HCT116 (cell line): Measurements from ENCODE around the gene SLC35B2. TPM values are rescaled to one million over a fixed set of nuclear protein-coding genes. Genes with fewer than 3 reads are reported as not detected.

Source experiments
- ATAC-seq: fragments of 200-7000 bp; cut with Tn5 transposase; 2 replicates; pipeline ENCODE4 v1.9.1; 2020; ENCODE audit warnings: mild to moderate bottlenecking, moderate library complexity
- BruUV-seq: library from RNA; stranded (reverse); fragments of 400-500 nt; replicated peaks from 2 replicates; lab custom pipeline; 2021; lab: Mats Ljungman, UMichigan
- CTCF ChIA-PET: fragments of 300-600 bp; sonication (Branson Sonifier 250); formaldehyde crosslinking; loops from one replicate; lab custom pipeline; 2021; ENCODE audit warnings: antibody characterized with exemption; lab: Charles Lee
- POLR2A ChIA-PET: fragments of 300-600, 350-600 bp; sonication (Branson Sonifier 250); formaldehyde crosslinking; loops from one replicate; lab custom pipeline; 2021; ENCODE audit warnings: antibody characterized with exemption; lab: Charles Lee
- RAD21 ChIA-PET, 2 experiments: fragments of 300-600 bp; sonication (Branson Sonifier 250); formaldehyde crosslinking; loops; one replicate each; lab custom pipeline; 2023; ENCODE audit warnings: low total read pairs in 2 of 2; ENCODE audit not compliant: uncharacterized antibody in 2 of 2, unreplicated experiment in 2 of 2, low non-redundant PET in 1 of 2; lab: Charles Lee
- DNase-seq: peaks from one replicate; pipeline ENCODE4 v3.0.0-alpha.2; 2010; ENCODE audit warnings: low read depth, low spot score
- H2AFZ ChIP-seq: fragments of 200-600 bp; shearing (Covaris generic), sonication (generic); 2 replicates; pipeline ENCODE4 v1.6.1; 2017; ENCODE audit warnings: low read depth, mixed run types, mixed read lengths, antibody characterized with exemption, low read length; ENCODE audit not compliant: poor library complexity, severe bottlenecking
- H3K27ac ChIP-seq: 2 replicates; pipeline ENCODE4 v1.5.1; 2012; ENCODE audit warnings: low read depth, low read length
- H3K27me3 ChIP-seq: fragments of 200-600 bp; sonication (generic); 2 replicates; pipeline ENCODE4 v1.6.1; 2016; ENCODE audit warnings: mixed run types, low read length, mixed read lengths; ENCODE audit not compliant: insufficient read depth
- H3K36me3 ChIP-seq, 2 experiments: fragments of 200-500 bp in 1 of 2; fragments of 200-600 bp in 1 of 2; sonication (Bioruptor generic) in 1 of 2; sonication (generic) in 1 of 2; 2 replicates each; pipeline versions ENCODE4 v1.5.1 to v1.6.1; 2014 to 2016; ENCODE audit warnings: low read length in 2 of 2, inconsistent platforms in 1 of 2, mixed read lengths in 1 of 2, mixed run types in 1 of 2; ENCODE audit not compliant: insufficient read depth in 2 of 2, control insufficient read depth in 1 of 2
- H3K4me1 ChIP-seq, 2 experiments: fragments of 200-600 bp in 1 of 2; sonication (generic) in 1 of 2; 2 replicates each; pipeline versions ENCODE4 v1.5.1 to v1.6.1; 2012 to 2017; ENCODE audit warnings: low read length in 2 of 2, inconsistent platforms in 1 of 2, mild to moderate bottlenecking in 1 of 2, mixed read lengths in 1 of 2, mixed run types in 1 of 2, moderate library complexity in 1 of 2; ENCODE audit not compliant: insufficient read depth in 2 of 2, control insufficient read depth in 1 of 2
- H3K4me2 ChIP-seq: fragments of 200-600 bp; sonication (generic); 2 replicates; pipeline ENCODE4 v1.6.1; 2017; ENCODE audit warnings: mixed run types, low read length, mixed read lengths
- H3K4me3 ChIP-seq, 2 experiments: fragments of 200-600 bp in 1 of 2; sonication (generic) in 1 of 2; replicated peaks in 1 of 2; 2 replicates each; pipeline ENCODE4 v1.5.1; 2011 to 2016; ENCODE audit warnings: low read length in 2 of 2, control low read depth in 1 of 2, low read depth in 1 of 2, mild to moderate bottlenecking in 1 of 2, mixed read lengths in 1 of 2, mixed run types in 1 of 2
- H3K79me2 ChIP-seq: fragments of 200-600 bp; sonication (generic); 2 replicates; pipeline ENCODE4 v1.6.1; 2017; ENCODE audit warnings: mild to moderate bottlenecking, mixed run types, low read length, moderate library complexity, mixed read lengths; ENCODE audit not compliant: insufficient read depth
- H3K9ac ChIP-seq: fragments of 200-600 bp; sonication (generic); 2 replicates; pipeline ENCODE4 v1.6.1; 2016; ENCODE audit warnings: low read length, mixed read lengths
- H3K9me2 ChIP-seq: fragments of 200-600 bp; sonication (generic), shearing (Covaris generic); 2 replicates; pipeline ENCODE4 v1.6.1; 2017; ENCODE audit warnings: mixed run types, mild to moderate bottlenecking, moderate library complexity; ENCODE audit not compliant: insufficient read depth
- H3K9me3 ChIP-seq, 2 experiments: fragments of 200-500 bp in 1 of 2; fragments of 200-600 bp in 1 of 2; sonication (Bioruptor generic) in 1 of 2; sonication (generic) in 1 of 2; 2 replicates each; pipeline ENCODE4 v1.6.1; 2014 to 2017; ENCODE audit warnings: low read length in 2 of 2, mixed read lengths in 2 of 2, inconsistent platforms in 1 of 2, low read depth in 1 of 2, mild to moderate bottlenecking in 1 of 2, mixed run types in 1 of 2, moderate library complexity in 1 of 2; ENCODE audit not compliant: control insufficient read depth in 1 of 2, insufficient read depth in 1 of 2
- H4K20me1 ChIP-seq: fragments of 200-600 bp; sonication (generic), shearing (Covaris generic); 2 replicates; pipeline ENCODE4 v1.6.1; 2017; ENCODE audit warnings: mixed run types, mild to moderate bottlenecking, moderate library complexity; ENCODE audit not compliant: insufficient read depth
- ATF3 ChIP-seq: IDR thresholded peaks from 2 replicates; pipeline ENCODE4 v1.6.1; 2012
- CBX3 ChIP-seq: IDR thresholded peaks from 2 replicates; pipeline ENCODE4 v1.6.1; 2012; ENCODE audit warnings: low read depth
- CEBPB ChIP-seq: IDR thresholded peaks from 2 replicates; pipeline ENCODE4 v1.6.1; 2012; ENCODE audit warnings: low read depth
- CTCF ChIP-seq, 3 experiments: fragments of 200-600 bp in 1 of 3; sonication (generic) in 1 of 3; IDR thresholded peaks in 2 of 3; conservative IDR thresholded peaks in 1 of 3; 2 replicates each; pipeline ENCODE4 v1.5.1; 2012 to 2017; ENCODE audit warnings: low read depth in 2 of 3, low read length in 2 of 3, antibody characterized with exemption in 1 of 3, borderline replicate concordance in 1 of 3, control low read depth in 1 of 3, mild to moderate bottlenecking in 1 of 3, mixed read lengths in 1 of 3, mixed run types in 1 of 3, moderate library complexity in 1 of 3; ENCODE audit not compliant: insufficient read depth in 1 of 3
- EGR1 ChIP-seq: IDR thresholded peaks from 2 replicates; pipeline ENCODE4 v1.6.1; 2012; ENCODE audit warnings: low read depth
- ELF1 ChIP-seq: IDR thresholded peaks from 2 replicates; pipeline ENCODE4 v1.6.1; 2012; ENCODE audit warnings: low read depth, borderline replicate concordance
- EZH2phosphoT487 ChIP-seq: fragments of 200-600 bp; IDR thresholded peaks from 2 replicates; pipeline ENCODE4 v1.6.1; 2018; ENCODE audit warnings: antibody characterized with exemption, borderline replicate concordance
- FOSL1 ChIP-seq: IDR thresholded peaks from 2 replicates; pipeline ENCODE4 v1.6.1; 2012; ENCODE audit warnings: low read depth
- JUND ChIP-seq: IDR thresholded peaks from 2 replicates; pipeline ENCODE4 v1.6.1; 2012
- MAX ChIP-seq: IDR thresholded peaks from 2 replicates; pipeline ENCODE4 v1.6.1; 2012
- POLR2A ChIP-seq: IDR thresholded peaks from 2 replicates; pipeline ENCODE4 v1.7.0; 2011; ENCODE audit warnings: borderline replicate concordance; ENCODE audit not compliant: insufficient read depth, insufficient read length; ENCODE audit errors: extremely low read depth
- POLR2AphosphoS5 ChIP-seq: IDR thresholded peaks from 2 replicates; pipeline ENCODE4 v1.6.1; 2011; ENCODE audit warnings: mild to moderate bottlenecking, low read depth, low read length, moderate library complexity
- RAD21 ChIP-seq: IDR thresholded peaks from 2 replicates; pipeline ENCODE4 v1.6.1; 2012; ENCODE audit warnings: low read depth, mild to moderate bottlenecking
- SIN3A ChIP-seq: IDR thresholded peaks from 2 replicates; pipeline ENCODE4 v1.6.1; 2012; ENCODE audit warnings: low read depth
- SP1 ChIP-seq: IDR thresholded peaks from 2 replicates; pipeline ENCODE4 v1.6.1; 2012; ENCODE audit warnings: low read depth
- TCF7L2 ChIP-seq: IDR thresholded peaks from 2 replicates; pipeline ENCODE4 v1.7.0; 2011; ENCODE audit warnings: borderline replicate concordance, inconsistent platforms; ENCODE audit not compliant: insufficient read depth, insufficient read length; ENCODE audit errors: extremely low read depth
- YY1 ChIP-seq: IDR thresholded peaks from 2 replicates; pipeline ENCODE4 v1.6.1; 2011; ENCODE audit warnings: low read length, low read depth, moderate library complexity, mild to moderate bottlenecking; ENCODE audit not compliant: insufficient replicate concordance; ENCODE audit errors: extremely low read depth
- ZFX ChIP-seq: fragments of 450-650 bp; IDR thresholded peaks from 2 replicates; pipeline ENCODE4 v1.6.1; 2017
- ZNF274 ChIP-seq: fragments of 200-500 bp; sonication (Bioruptor generic); IDR thresholded peaks from 2 replicates; pipeline ENCODE4 v1.6.1; 2014; ENCODE audit warnings: mild to moderate bottlenecking, low read depth, low read length, inconsistent platforms
- intact Hi-C: fragments of 100-400 bp; cut with micrococcal nuclease; formaldehyde crosslinking; loops from 2 replicates; pipeline ENCODE4 v1.10.0; 2022
- total RNA-seq: library from RNA; stranded (reverse); gene quantifications from one replicate; pipeline ENCODE4 v1.2.1, GENCODE V29; 2021; ENCODE audit not compliant: unreplicated experiment

SLC35B2 gene
- total RNA-seq, 1 experiment from 2014 or later: 50.5 TPM

GRCh38 chr6:44275271-44275748 lies 18.0 kb upstream of the SLC35B2 start:
- ChIA-PET RAD21 (no interaction called here), POLR2A (no interaction called here)
- Histone ChIP-seq H3K4me1 (peaks cover 6 to 12% of the 10 kb centered on the region in 2 experiments), H3K79me2 (no peaks in the 10 kb centered on the region)
- TF ChIP-seq ZFX: no peak
- TF ChIP-seq CBX3: no peak
- TF ChIP-seq JUND: no peak
- TF ChIP-seq SP1: no peak
- TF ChIP-seq EZH2phosphoT487: no peak
- TF ChIP-seq POLR2AphosphoS5: no peak
- no peak for TF ChIP-seq MAX
- TF ChIP-seq CTCF (IDR thresholded peaks at IDR 0.05 in 2 of 3, conservative IDR thresholded peaks at IDR 0.05 in 1 of 3; ENCODE audit: borderline replicate concordance in 1 of 3, insufficient read depth in 1 of 3, low read depth in 2 of 3, low read length in 2 of 3): no peak
- no peak for TF ChIP-seq FOSL1
- TF ChIP-seq ZNF274: no peak
- no peak for TF ChIP-seq YY1
- TF ChIP-seq CEBPB: no peak
- TF ChIP-seq ATF3: no peak
- no peak for TF ChIP-seq SIN3A
- no peak for TF ChIP-seq POLR2A
- TF ChIP-seq EGR1: no peak
- TF ChIP-seq ELF1: no peak
- no peak for TF ChIP-seq TCF7L2
- TF ChIP-seq RAD21: no peak
- TF ChIP-seq, all 23 proteins: peak for 0
- H2AFZ ChIP-seq: no peak overlapping the region
- no peak overlapping the region for H3K4me2 ChIP-seq
- H3K36me3 ChIP-seq: no peaks in the 10 kb centered on the region
- intact Hi-C loops: no loop called here
- DNase-seq (no peak), ATAC-seq (no peak)
- H3K4me3 ChIP-seq: no peak overlapping the region
- no peaks in the 10 kb centered on the region for H3K9me2 ChIP-seq
- H3K9me3 ChIP-seq: no peaks in the 10 kb centered on the region
- no peaks in the 10 kb centered on the region for H4K20me1 ChIP-seq
- no peak overlapping the region for H3K27ac ChIP-seq
- no TSS peak for BruUV-seq
- CTCF ChIA-PET: no interaction called here
- H3K9ac ChIP-seq: no peak overlapping the region
- no peaks in the 10 kb centered on the region for H3K27me3 ChIP-seq
